GM21619 (cell line): ENCODE results near the gene KAZN.

Experiments used
- ATAC-seq: cut with Tn5 transposase; IDR thresholded peaks from one replicate; pipeline ENCODE4 v1.9.1; 2021; ENCODE audit not compliant: unreplicated experiment

Gene KAZN

GRCh38 chr1:14784790-14785773 lies 186.6 kb downstream of the KAZN start:
- ATAC-seq, result no peak

GRCh38 chr1:14786109-14786675 lies 187.7 kb downstream of the KAZN start:
- ATAC-seq, result no peak

- ATAC-seq, result no peak
Observed at GRCh38 chr1:14786681-14787080, 188.2 kb downstream of the KAZN start.

- ATAC-seq, result no peak
Observed at GRCh38 chr1:14787604-14788003, 189.1 kb downstream of the KAZN start.

- ATAC-seq, result no peak
Observed at GRCh38 chr1:14788080-14788479, 189.6 kb downstream of the KAZN start.

- no peak for ATAC-seq
Observed at GRCh38 chr1:14790982-14791381, 192.5 kb downstream of the KAZN start.

- ATAC-seq, result no peak
Observed at GRCh38 chr1:14791654-14792053, 193.2 kb downstream of the KAZN start.

GRCh38 chr1:14794136-14794768 lies 195.8 kb downstream of the KAZN start:
- no peak for ATAC-seq

GRCh38 chr1:14794906-14795305 lies 196.4 kb downstream of the KAZN start:
- ATAC-seq, result no peak

- ATAC-seq, result no peak
Observed at GRCh38 chr1:14795589-14795988, 197.1 kb downstream of the KAZN start.

- no peak for ATAC-seq
Observed at GRCh38 chr1:14800014-14800413, 201.5 kb downstream of the KAZN start.

- ATAC-seq, result no peak
Observed at GRCh38 chr1:14800500-14801076, 202.1 kb downstream of the KAZN start.

- no peak for ATAC-seq
Observed at GRCh38 chr1:14803002-14803789, 204.7 kb downstream of the KAZN start.

GRCh38 chr1:14804626-14805025 lies 206.1 kb downstream of the KAZN start:
- ATAC-seq, result no peak

- ATAC-seq, result no peak
Observed at GRCh38 chr1:14806772-14807171, 208.3 kb downstream of the KAZN start.

GRCh38 chr1:14808768-14809167 lies 210.3 kb downstream of the KAZN start:
- no peak for ATAC-seq

GRCh38 chr1:14809191-14809981 lies 210.9 kb downstream of the KAZN start:
- ATAC-seq, result no peak

GRCh38 chr1:14810595-14811361 lies 212.3 kb downstream of the KAZN start:
- no peak for ATAC-seq

- no peak for ATAC-seq
Observed at GRCh38 chr1:14811573-14811972, 213.1 kb downstream of the KAZN start.
